ENCODE data around the gene NR4A1.

DNA sequence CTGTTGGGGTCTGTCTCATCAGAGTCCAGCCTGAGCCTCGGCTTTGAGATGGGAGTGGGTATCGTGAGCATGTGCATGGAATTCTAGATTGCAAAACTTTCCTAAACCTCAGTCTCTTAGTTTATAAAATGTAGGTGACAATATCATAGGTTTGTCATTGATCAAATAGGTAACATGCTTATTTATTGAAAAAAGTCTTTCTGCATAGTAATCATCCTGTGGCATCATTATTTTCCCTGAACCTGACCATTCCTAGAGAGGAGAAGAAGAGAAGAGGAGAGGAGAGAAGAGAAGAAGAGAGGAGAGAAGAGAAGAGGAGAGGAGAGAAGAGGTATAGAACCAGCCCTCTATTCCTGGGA lies 32.4 kb downstream of the NR4A1 start:
- no peak for TF ChIP-seq POLR2A (IDR thresholded peaks at IDR 0.05)
- peak in 6 of 11 experiments; percentile 2 to 63 (median 32) for TF ChIP-seq CTCF (IDR thresholded peaks at IDR 0.05 in 8 of 11, conservative IDR thresholded peaks at IDR 0.05 in 3 of 11)
- no peak for TF ChIP-seq POLR2AphosphoS5 (IDR thresholded peaks at IDR 0.05)
